Endothelial cell of umbilical vein (primary cell): ENCODE data around the gene ISL1. TPM values are rescaled to one million over a fixed set of nuclear protein-coding genes. Genes with fewer than 3 reads are reported as not detected.

Experiments
- BruUV-seq: library from RNA; stranded (reverse); fragments of 400-500 nt; replicated peaks from 2 replicates; lab custom pipeline; 2021; lab: Mats Ljungman, UMichigan
- CTCF ChIA-PET: fragments of 300-600, 350-600 bp; sonication (Branson Sonifier 250); formaldehyde crosslinking; loops from one replicate; lab custom pipeline; 2021; ENCODE audit warnings: antibody characterized with exemption, inconsistent platforms; lab: Charles Lee
- POLR2A ChIA-PET: fragments of 300-600, 350-600 bp; sonication (Branson Sonifier 250); formaldehyde crosslinking; loops from one replicate; lab custom pipeline; 2021; ENCODE audit warnings: antibody characterized with exemption, inconsistent platforms; lab: Charles Lee
- DNase-seq: peaks from one replicate; pipeline ENCODE4 v3.0.0-alpha.2; 2011; ENCODE audit warnings: low read depth, low spot score
- FAIRE-seq: peaks from 2 replicates; lab custom pipeline; 2011; peaks lifted over from hg19 to GRCh38; lab: Jason Lieb, UNC
- H2AFZ ChIP-seq: 2 replicates; pipeline ENCODE4 v1.6.0; 2012; ENCODE audit warnings: low read depth, low read length, control low read depth, inconsistent platforms
- H3K27ac ChIP-seq: 2 replicates; pipeline ENCODE4 v1.5.1; 2011; ENCODE audit warnings: low read depth, mild to moderate bottlenecking, control low read depth, low read length, moderate library complexity; ENCODE audit not compliant: insufficient read depth
- H3K27me3 ChIP-seq, 2 experiments: 2 replicates each; pipeline versions ENCODE4 v1.6.0 to v1.6.1; 2011; ENCODE audit warnings: low read length in 2 of 2, mixed read lengths in 1 of 2; ENCODE audit not compliant: control insufficient read depth in 2 of 2, insufficient read depth in 2 of 2
- H3K36me3 ChIP-seq, 2 experiments: 2 replicates in 1 of 2; 3 replicates in 1 of 2; pipeline ENCODE4 v1.5.1; 2011; ENCODE audit warnings: low read length in 2 of 2, mild to moderate bottlenecking in 1 of 2, moderate library complexity in 1 of 2; ENCODE audit not compliant: control insufficient read depth in 2 of 2, insufficient read depth in 2 of 2; ENCODE audit errors: extremely low read depth in 1 of 2
- H3K4me1 ChIP-seq: 3 replicates; pipeline ENCODE4 v1.5.1; 2011; ENCODE audit warnings: mild to moderate bottlenecking, low read length; ENCODE audit not compliant: control insufficient read depth, insufficient read depth; ENCODE audit errors: extremely low read depth
- H3K4me2 ChIP-seq: 2 replicates; pipeline ENCODE4 v1.6.1; 2011; ENCODE audit warnings: low read length, control low read depth, mixed read lengths; ENCODE audit not compliant: insufficient read depth
- H3K4me3 ChIP-seq, 3 experiments: fragments of 200-600 bp in 1 of 3; sonication (generic), shearing (Covaris generic) in 1 of 3; replicated peaks in 1 of 3; 2 replicates each; pipeline ENCODE4 v1.5.1; 2011 to 2016; ENCODE audit warnings: control low read depth in 3 of 3, low read length in 3 of 3, mild to moderate bottlenecking in 2 of 3, inconsistent platforms in 1 of 3, low read depth in 1 of 3, moderate library complexity in 1 of 3; ENCODE audit not compliant: insufficient read depth in 1 of 3
- H3K79me2 ChIP-seq: 2 replicates; pipeline ENCODE4 v1.6.0; 2012; ENCODE audit warnings: low read length, inconsistent platforms; ENCODE audit not compliant: control insufficient read depth, insufficient read depth
- H3K9ac ChIP-seq: replicated peaks from 2 replicates; pipeline ENCODE3; 2011; ENCODE audit warnings: low read length, control low read depth; ENCODE audit not compliant: insufficient read depth; ENCODE audit errors: extremely low read depth
- H3K9me1 ChIP-seq: replicated peaks from 3 replicates; pipeline ENCODE4 v1.6.0; 2011; ENCODE audit warnings: mild to moderate bottlenecking, low read length; ENCODE audit not compliant: control insufficient read depth, insufficient read depth; ENCODE audit errors: extremely low read depth
- H3K9me3 ChIP-seq: replicated peaks from 2 replicates; pipeline ENCODE4 v1.5.1; 2012; ENCODE audit warnings: low read length, inconsistent platforms; ENCODE audit not compliant: control insufficient read depth, insufficient read depth
- H4K20me1 ChIP-seq: replicated peaks from 2 replicates; pipeline ENCODE3; 2011; ENCODE audit warnings: mild to moderate bottlenecking, low read length; ENCODE audit not compliant: control insufficient read depth, insufficient read depth; ENCODE audit errors: extremely low read depth
- EZH2 ChIP-seq: IDR thresholded peaks from 2 replicates; pipeline ENCODE4 v1.6.1; 2012; ENCODE audit warnings: borderline replicate concordance, low read depth, mild to moderate bottlenecking, moderate library complexity, low read length, inconsistent platforms; ENCODE audit not compliant: severe bottlenecking
- GATA2 ChIP-seq: IDR thresholded peaks from 2 replicates; pipeline ENCODE4 v1.7.0; 2011; ENCODE audit warnings: low read depth, mild to moderate bottlenecking, moderate library complexity, mixed read lengths, low read length; ENCODE audit not compliant: insufficient read length, insufficient read depth
- JUN ChIP-seq: IDR thresholded peaks from 2 replicates; pipeline ENCODE4 v1.6.1; 2011; ENCODE audit warnings: borderline replicate concordance, low read depth; ENCODE audit not compliant: insufficient read length, insufficient read depth
- MYC ChIP-seq: IDR thresholded peaks from one replicate; pipeline ENCODE4 v1.6.1; 2011; ENCODE audit warnings: mild to moderate bottlenecking, low read depth, low read length
- POLR2A ChIP-seq: IDR thresholded peaks from 2 replicates; pipeline ENCODE4 v1.6.1; 2012; ENCODE audit warnings: low read depth, mild to moderate bottlenecking, control low read depth, low read length
- dilution Hi-C: fragments of 300-500 bp; cut with MboI; formaldehyde crosslinking; loops from one replicate; pipeline ENCODE4 v1.15.0; 2019; ENCODE audit warnings: low sequenced_read_pairs; ENCODE audit not compliant: extremely low pct_ligation_motif_present
- intact Hi-C: fragments of 100-400 bp; cut with micrococcal nuclease; formaldehyde crosslinking; loops from one replicate; pipeline ENCODE4 v1.10.0; 2022
- polyA plus RNA-seq, 4 experiments: library from polyadenylated mRNA; depleted of rRNA in 3 of 4; stranded (reverse) in 3 of 4; unstranded in 1 of 4; fragments of >200 nt; gene quantifications; 2 replicates each; pipeline versions ENCODE4 v1.2.1 to v1.2.3, GENCODE V29; 2011 to 2012; ENCODE audit warnings: missing spikeins in 1 of 4
- total RNA-seq: library from RNA; stranded (reverse); gene quantifications from 2 replicates; pipeline ENCODE4 v1.2.3, GENCODE V29; 2021
- TF ChIP-seq, protein P1 (sequence below), 2 donors: IDR thresholded peaks; 1 replicate in 1 of 2; 2 replicates in 1 of 2; pipeline ENCODE4 v1.5.1; 2011; ENCODE audit warnings: low read length in 2 of 2, mild to moderate bottlenecking in 2 of 2, moderate library complexity in 2 of 2, control low read depth in 1 of 2, inconsistent platforms in 1 of 2, low read depth in 1 of 2; ENCODE audit not compliant: insufficient read depth in 1 of 2; ENCODE audit errors: extremely low read depth in 1 of 2
- TF ChIP-seq, protein P2 (sequence below): IDR thresholded peaks from 2 replicates; pipeline ENCODE4 v1.6.1; 2011; ENCODE audit not compliant: insufficient read depth, insufficient read length

The ISL1 gene
- total and polyA plus RNA-seq, 2 donors (not counting 3 experiments of a cell fraction or from before 2014, with no cell fraction given): 0.28 to 1.1 TPM

DNA sequence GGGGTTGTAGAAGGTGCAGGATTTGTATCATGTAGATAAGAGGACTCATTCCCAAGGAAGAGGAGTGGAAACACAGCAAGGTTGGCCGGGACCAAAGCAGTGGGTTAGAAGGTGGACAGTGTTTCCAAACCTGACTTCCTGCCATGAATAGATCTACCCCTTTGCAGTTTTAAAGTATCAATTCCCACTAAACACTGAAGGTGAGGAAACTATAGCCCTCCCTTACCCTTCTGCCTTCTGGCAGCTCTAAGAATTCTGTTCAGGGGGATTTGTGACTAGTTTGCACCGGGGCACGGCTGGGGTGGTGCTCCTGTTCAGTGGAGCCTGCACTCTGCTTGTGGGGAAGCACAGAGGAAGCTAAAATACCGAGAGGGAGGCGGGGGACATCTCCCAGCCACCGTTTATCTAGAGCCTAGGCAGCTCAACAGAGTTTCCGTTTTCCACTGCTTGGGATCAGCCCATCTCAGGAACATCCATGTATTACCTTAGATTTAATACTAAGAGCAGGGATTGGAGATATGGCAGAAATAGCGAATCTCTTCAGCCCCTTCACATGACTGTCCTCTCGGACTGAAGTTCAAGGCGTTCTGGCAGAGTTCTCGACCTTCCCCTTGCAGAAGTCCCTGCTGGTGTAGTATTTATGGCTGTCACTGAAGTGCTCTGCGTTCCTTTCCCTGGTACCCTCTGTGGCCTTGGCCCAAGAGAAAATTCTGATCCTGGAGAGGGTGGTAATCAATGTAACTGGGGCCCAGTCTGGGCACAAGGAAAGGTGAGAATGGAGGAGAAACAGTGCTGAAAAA lies 5.4 kb downstream of the ISL1 start:
- Histone ChIP-seq H3K27me3 (peaks cover 33 to 59% of the 10 kb centered on the region in 2 experiments), H3K9ac (no peak overlapping the region), H3K9me1 (no peaks in the 10 kb centered on the region), H3K4me2 (no peak overlapping the region), H3K9me3 (no peaks in the 10 kb centered on the region), H2AFZ (no peak overlapping the region), H4K20me1 (no peaks in the 10 kb centered on the region), H3K79me2 (no peaks in the 10 kb centered on the region), H3K4me1 (peaks cover 2% of the 10 kb centered on the region), H3K27ac (no peak overlapping the region), H3K4me3 (no peak overlapping the region), H3K36me3 (no peaks in the 10 kb centered on the region)
- BruUV-seq: no TSS peak
- dilution Hi-C loops (no loop called here), intact Hi-C loops (no loop called here)
- DNase-seq (no peak), FAIRE-seq (no peak)
- ChIA-PET CTCF (interaction anchor here (0.8 to 1.4 kb wide), 2 partner anchors 8 to 441 kb away, joined by 3 to 5 read pairs; no protein-coding TSS in a partner anchor), POLR2A (no interaction called here)
- TF ChIP-seq MYC (no peak), JUN (no peak), POLR2A (no peak), GATA2 (no peak), EZH2 (no peak)
- TF ChIP-seq, protein P1, sequence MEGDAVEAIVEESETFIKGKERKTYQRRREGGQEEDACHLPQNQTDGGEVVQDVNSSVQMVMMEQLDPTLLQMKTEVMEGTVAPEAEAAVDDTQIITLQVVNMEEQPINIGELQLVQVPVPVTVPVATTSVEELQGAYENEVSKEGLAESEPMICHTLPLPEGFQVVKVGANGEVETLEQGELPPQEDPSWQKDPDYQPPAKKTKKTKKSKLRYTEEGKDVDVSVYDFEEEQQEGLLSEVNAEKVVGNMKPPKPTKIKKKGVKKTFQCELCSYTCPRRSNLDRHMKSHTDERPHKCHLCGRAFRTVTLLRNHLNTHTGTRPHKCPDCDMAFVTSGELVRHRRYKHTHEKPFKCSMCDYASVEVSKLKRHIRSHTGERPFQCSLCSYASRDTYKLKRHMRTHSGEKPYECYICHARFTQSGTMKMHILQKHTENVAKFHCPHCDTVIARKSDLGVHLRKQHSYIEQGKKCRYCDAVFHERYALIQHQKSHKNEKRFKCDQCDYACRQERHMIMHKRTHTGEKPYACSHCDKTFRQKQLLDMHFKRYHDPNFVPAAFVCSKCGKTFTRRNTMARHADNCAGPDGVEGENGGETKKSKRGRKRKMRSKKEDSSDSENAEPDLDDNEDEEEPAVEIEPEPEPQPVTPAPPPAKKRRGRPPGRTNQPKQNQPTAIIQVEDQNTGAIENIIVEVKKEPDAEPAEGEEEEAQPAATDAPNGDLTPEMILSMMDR (IDR thresholded peaks at IDR 0.05; ENCODE audit: extremely low read depth in 1 of 2, insufficient read depth in 1 of 2, low read depth in 1 of 2, low read length in 2 of 2): no peak
- TF ChIP-seq, protein P2, sequence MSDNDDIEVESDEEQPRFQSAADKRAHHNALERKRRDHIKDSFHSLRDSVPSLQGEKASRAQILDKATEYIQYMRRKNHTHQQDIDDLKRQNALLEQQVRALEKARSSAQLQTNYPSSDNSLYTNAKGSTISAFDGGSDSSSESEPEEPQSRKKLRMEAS: no peak
